T47D (cell line): ENCODE measurements around the gene TMEM181.

Experiments used
- DNase-seq, 2 experiments: peaks; one replicate each; pipeline versions ENCODE4 v3.0.0 to v3.0.0-alpha.2; 2011 to 2012; ENCODE audit warnings: low read depth in 1 of 2, low spot score in 1 of 2
- JUND ChIP-seq: IDR thresholded peaks from 2 replicates; pipeline ENCODE4 v1.6.1; 2012; ENCODE audit warnings: low read depth
- in situ Hi-C: cut with HindIII; loops from 2 replicates; pipeline ENCODE4 v1.10.0; 2016; ENCODE audit warnings: low sequenced_read_pairs, low pct_unique_long_range_greater_than_20kb

TMEM181 gene

GRCh38 chr6:158677906-158678578 is 118.2 kb downstream of the TMEM181 start:
- no peak for TF ChIP-seq JUND
- DNase-seq: no peak
- in situ Hi-C loops: no loop called here

- no peak for DNase-seq
- no peak for TF ChIP-seq JUND
- in situ Hi-C loops: no loop called here
These were observed 120.1 kb downstream of the TMEM181 start for GRCh38 chr6:158680015-158680414.

GRCh38 chr6:158680481-158680880 is 120.6 kb downstream of the TMEM181 start:
- in situ Hi-C loops: no loop called here
- no peak for DNase-seq
- TF ChIP-seq JUND: no peak

- DNase-seq: no peak
- in situ Hi-C loops: no loop called here
- TF ChIP-seq JUND: no peak
These were observed 124.4 kb downstream of the TMEM181 start for GRCh38 chr6:158684311-158684710.

GRCh38 chr6:158684745-158685324 is 124.9 kb downstream of the TMEM181 start:
- in situ Hi-C loops: no loop called here
- no peak for DNase-seq
- no peak for TF ChIP-seq JUND
